Activated CD4-positive, CD25-positive, alpha-beta regulatory T cell treated with anti-CD3 and anti-CD28 coated beads, Interleukin-2, amount 50 U/mL, for 24 hours (primary cell): ENCODE results near the gene CPN2.
A peak's percentile ranks its signal among the peaks of the same experiment; 100 is the strongest.

Source experiments
- ATAC-seq, 2 donors: fragments of 150-1000 bp; cut with Tn5 transposase; one replicate each; pipeline ENCODE4 v1.10.0; 2021; ENCODE audit warnings: mild to moderate bottlenecking in 1 of 2, moderate library complexity in 1 of 2

The CPN2 gene

DNA sequence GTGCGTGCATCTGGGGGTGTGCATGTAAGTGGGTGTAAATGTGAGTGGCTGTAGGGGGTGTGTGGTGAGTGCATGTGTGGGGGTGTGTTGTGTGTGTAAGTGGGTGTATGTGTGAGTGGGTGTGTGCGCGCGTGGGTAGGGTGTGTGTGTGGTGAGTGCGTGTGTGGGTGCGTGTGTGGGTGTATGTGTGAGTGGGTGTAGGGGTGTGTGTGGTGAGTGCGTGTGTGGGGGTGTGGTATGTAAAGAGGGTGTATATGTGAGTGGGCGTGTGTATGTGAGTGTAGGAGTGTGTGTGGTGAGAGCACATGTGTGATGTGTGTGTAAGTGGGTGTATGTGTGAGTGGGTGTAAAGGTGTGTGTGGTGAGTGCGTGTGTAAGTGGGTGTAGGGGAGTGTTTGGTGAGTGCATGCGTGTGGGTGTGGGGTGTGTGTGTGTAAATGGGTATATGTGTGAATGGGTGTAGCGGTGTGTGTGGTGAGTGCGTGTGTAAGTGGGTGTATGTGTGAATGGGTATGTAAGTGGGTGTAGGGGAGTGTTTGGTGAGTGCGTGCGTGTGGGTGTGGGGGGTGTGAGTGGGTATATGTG, 916 bp upstream of the CPN2 start:
- ATAC-seq: no peak

- no peak for ATAC-seq
Measured at GRCh38 chr3:194350726-194351071, 429 bp downstream of the CPN2 start.

DNA sequence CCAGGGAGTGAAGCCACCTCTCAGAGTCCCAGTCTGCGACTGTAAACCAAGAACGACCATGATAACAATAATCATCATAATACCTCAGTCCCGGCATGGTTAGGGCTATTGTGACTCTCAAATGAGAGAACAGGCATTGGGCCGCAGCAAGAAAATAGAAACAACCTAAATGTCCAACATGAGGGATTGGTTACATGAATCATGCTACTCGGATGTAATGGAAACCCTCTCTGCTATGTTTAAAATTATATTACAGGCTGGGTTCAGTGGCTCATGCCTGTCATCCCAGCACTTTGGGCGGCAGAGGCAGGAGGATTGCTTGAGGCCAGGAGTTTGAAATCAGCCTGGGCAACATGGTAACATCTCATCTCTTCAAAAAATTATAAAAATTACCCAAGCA, 2.8 kb downstream of the CPN2 start:
- ATAC-seq: no peak

- no peak for ATAC-seq
Measured at GRCh38 chr3:194346621-194347020, 4.5 kb downstream of the CPN2 start.

DNA sequence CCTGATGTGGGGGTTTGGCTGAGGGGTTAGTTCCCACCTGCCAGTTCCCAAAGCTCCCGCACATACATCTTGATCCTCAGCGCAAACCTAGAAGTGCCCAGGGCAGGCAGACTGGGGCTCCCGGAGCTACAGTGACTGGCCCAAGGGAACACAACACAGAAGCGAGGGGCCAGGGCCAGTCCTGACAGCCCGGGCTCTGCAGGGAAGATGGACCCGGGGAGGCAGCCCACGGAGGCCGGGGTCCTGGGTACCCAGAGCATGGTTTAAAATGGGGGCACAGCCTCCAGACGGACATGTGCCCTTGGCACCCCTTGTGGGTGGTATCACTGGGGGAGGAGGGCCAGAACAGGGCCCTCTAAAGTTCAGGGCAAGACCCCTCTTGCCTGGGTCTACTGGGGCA, 5.1 kb downstream of the CPN2 start:
- no peak for ATAC-seq

DNA sequence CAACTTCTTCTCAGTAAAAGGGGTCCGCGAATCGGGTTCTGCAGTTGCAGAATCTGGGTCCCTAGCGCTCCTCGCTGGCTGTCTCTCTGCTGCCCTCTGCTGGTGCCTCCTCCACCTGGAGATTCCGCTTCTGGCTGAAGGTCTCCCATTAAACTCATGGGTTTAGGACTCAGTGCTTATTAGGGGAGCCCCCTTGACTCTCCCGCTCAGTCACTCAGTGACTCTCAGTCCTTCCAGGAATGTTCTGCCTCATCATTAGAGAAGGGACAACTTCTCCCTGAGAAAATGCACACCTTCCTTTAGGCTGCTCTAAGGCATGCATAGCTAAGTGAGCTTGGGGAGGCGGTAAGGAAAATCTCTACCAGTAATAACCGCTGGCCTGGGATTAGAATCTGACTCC, 7.1 kb downstream of the CPN2 start:
- peak; percentile 44 to 63 for ATAC-seq

DNA sequence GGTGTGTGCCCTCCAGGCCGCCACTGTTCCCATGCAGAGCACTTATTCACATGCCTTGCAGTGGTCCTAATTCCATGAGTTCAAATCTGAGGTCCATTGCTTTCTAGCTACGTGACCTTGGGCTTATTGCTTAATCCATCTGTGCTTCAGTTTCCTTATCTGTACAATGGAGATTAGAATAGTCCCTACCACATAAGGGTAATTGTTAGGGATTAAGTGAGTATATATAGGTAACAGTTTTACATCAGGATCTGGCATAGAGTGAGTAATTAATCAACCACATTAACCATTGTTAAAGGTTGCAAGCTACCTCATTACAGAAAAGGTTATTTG, 7.6 kb downstream of the CPN2 start:
- ATAC-seq: no peak

- no peak for ATAC-seq
Measured at GRCh38 chr3:194342861-194343560, 8.1 kb downstream of the CPN2 start.

GRCh38 chr3:194340757-194341400, 10.2 kb downstream of the CPN2 start:
- no peak for ATAC-seq

DNA sequence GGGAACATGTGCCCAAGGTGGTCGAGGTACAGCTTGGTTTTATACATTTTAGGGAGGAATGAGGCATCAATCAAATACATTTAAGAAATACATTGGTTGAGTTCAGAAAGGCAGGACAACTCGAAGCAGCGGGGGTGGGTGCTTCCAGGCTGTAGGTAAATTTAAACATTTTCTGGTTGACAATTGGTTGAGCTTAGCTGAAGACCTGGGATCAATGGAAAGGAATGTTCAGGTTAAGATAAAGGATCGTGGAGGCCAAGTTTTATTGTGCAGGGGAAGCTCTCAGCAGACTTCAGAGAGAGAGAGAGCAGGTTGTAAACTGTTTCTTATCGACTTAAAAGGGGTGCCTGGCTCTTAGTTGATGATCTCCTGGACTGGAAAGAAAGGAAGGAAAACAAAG, 11.3 kb downstream of the CPN2 start:
- no peak for ATAC-seq

GRCh38 chr3:194339356-194339755, 11.8 kb downstream of the CPN2 start:
- no peak for ATAC-seq

DNA sequence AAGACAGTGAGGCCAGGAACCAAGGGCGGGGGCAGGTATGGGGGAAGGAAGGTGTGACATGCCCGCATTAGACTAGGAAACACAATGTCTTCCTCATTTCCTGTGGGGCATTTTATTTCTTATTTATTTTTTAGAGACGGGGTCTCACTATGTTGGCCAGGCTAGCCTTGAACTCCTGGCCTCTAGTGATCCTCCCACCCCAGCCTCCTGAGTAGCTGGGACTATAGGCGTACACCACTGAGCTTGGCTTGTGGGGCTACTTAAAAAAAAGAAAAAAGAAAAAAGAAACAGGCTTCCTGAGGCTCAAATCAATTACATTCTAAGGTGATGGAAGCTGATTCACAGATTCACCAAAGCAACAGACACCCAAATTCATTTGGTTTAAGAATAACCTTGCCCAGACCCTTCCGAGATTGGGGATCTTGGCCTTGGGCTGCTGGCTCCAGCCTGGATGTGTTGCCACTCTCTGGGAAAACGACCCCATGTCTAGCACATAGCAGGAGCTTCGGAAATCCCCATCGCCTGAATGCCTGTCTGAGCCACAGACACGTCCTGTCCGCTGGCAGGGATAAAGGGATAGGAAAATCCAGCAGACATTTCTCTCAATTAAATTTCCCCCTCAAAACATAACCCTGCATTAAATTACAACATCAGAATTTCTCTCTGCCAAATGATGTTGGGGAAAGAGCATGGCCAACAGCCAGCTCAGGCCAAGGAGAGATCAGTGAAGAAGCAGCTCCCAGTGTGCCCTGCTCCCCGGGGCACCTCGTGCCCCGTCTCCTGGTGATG, 13.0 kb downstream of the CPN2 start:
- no peak for ATAC-seq

DNA sequence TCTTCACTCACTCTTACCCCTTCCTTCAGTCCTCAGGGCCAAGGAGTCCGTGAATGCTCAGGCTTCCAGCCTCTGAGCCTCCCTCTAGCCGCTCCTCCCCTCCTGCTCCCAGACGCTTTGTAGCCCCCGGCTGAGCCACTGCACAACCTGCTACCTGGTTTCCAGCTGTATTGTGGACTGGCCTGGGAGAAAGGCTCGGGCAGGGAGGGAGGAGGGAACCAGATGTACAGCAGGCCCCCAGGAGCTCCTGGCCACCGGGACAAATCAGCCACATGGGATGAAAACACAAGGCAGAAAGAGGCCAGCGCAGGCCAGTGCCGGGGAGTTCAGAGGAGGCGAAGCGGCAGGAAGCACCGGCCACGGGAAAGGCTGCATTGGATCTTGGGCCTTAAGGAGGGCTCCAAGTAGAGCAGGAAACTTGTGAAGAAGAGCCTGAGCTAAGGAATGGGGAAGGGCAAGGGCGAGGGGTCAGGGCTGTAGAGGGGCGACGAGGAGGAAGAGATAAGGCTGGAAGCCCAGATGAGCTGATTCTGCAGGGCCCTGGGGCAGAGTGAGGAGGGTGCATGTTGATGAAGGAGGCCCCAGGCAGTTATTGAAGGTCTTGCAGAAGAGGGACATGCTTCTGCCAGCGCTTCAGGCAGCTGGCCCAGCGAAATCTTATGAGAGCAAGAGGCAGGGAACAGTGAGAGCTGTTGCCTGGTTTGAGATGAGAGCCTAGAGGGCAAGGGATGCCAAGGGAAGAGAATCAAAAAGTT, 14.3 kb downstream of the CPN2 start:
- no peak for ATAC-seq

- ATAC-seq: no peak
Measured at GRCh38 chr3:194333981-194334320, 17.2 kb downstream of the CPN2 start.

- peak; percentile 91 to 95 for ATAC-seq
Measured at GRCh38 chr3:194333212-194333980, 17.7 kb downstream of the CPN2 start.

DNA sequence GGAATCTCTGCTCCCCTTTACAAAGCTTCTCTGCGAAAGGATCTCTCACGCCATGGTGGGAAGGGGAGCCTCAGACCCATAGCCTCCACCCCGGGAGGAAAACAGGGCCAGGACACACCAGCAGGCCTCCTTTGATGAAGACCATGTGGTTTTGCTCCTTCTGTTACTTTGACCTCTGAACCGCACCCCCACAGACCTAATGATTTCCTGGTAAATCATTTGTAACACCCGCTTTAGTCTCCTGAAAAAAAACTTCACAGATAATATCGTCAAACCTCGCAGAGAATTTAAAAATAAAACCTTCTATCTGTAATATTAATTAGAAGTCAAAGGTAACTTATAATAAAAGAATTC, 18.3 kb downstream of the CPN2 start:
- ATAC-seq: no peak

GRCh38 chr3:194330579-194330978, 20.5 kb downstream of the CPN2 start:
- ATAC-seq: no peak

DNA sequence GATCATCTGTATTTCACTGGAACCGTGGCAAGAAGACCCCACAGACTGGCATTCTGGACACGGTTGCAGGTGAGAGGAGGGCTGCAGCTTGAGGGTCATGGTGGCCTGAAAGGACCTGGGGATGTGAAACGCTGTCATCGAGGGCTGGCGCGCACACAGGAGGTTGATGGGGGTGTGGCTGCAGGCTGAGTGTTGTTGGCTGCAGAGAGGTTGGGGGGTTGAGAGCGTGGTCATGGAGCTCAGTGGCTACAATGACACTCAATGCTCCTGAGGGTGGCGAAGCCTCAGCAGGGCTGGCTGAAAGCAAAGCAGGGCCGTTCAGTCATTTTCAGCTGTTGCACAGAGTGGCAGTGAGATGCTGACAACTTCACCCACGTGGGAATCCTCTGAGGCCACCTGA, 21.0 kb downstream of the CPN2 start:
- no peak for ATAC-seq

GRCh38 chr3:194329583-194329965, 21.6 kb downstream of the CPN2 start:
- ATAC-seq: no peak

DNA sequence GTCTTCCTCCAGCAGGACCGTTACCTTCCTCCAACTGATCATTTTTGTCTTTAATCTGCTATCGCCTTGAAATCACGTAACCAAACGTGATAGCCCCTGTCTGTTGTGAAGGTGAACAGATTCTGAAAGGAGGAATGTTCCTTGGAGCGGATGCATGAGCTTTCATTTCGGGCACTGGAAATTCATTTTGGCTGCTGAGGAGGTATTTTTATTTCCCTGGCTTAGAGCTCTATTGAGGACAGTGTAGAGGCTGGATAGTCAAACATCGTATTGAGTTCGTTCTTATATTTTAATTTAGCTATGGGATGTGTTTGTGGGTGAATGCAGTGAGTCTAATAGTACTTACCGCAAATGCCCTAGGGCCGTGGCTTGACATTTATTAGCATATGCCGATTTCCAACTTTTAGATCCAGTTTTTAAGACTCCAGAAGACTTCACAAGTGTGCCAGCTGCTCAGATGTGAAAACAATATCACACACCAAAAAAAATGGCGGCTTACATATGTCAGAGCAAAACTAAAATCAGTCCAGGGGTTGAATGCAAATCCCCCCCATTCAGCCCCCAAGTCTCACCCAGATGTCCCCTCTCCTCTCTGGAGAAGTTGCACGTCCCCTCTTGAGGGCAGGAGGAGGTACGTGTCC, 22.1 kb downstream of the CPN2 start:
- no peak for ATAC-seq

- peak in 1 of 2 donors; percentile 18 for ATAC-seq
Measured at GRCh38 chr3:194328053-194328657, 23.0 kb downstream of the CPN2 start.
